ENCODE data around the gene AOPEP.

DNA sequence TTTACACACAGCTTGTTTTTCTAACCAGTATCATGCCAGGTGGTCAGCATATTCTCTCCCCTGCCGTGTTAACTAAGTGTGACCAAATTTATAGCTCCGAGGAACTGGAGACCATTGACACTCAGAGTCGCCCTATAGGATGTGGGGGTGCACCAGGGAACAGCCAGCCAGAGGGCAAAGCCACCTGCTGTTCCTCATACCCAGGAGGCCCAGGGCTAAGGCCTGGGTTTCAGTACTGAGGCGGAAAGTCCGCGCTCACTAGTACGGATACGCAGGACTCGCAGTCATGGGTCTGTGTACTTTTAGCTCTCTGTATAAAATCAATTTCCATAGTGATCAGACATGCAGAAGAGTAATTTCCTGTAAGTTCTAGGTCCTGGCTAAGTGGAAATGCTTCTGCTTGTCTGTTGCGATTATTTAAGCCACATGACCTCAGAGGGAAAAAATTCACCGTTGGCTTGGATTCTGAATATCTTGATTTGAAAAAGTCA is 247.0 kb downstream of the AOPEP start:
- TF ChIP-seq, protein P1, sequence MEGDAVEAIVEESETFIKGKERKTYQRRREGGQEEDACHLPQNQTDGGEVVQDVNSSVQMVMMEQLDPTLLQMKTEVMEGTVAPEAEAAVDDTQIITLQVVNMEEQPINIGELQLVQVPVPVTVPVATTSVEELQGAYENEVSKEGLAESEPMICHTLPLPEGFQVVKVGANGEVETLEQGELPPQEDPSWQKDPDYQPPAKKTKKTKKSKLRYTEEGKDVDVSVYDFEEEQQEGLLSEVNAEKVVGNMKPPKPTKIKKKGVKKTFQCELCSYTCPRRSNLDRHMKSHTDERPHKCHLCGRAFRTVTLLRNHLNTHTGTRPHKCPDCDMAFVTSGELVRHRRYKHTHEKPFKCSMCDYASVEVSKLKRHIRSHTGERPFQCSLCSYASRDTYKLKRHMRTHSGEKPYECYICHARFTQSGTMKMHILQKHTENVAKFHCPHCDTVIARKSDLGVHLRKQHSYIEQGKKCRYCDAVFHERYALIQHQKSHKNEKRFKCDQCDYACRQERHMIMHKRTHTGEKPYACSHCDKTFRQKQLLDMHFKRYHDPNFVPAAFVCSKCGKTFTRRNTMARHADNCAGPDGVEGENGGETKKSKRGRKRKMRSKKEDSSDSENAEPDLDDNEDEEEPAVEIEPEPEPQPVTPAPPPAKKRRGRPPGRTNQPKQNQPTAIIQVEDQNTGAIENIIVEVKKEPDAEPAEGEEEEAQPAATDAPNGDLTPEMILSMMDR (IDR thresholded peaks at IDR 0.05): no peak
- TF ChIP-seq POLR2AphosphoS5 (IDR thresholded peaks at IDR 0.05; ENCODE audit: insufficient read depth in 1 of 2, low read depth in 1 of 2): no peak
- no peak for TF ChIP-seq POLR2A (IDR thresholded peaks at IDR 0.05)
